NOMO-1 (cell line): Measurements from ENCODE around the gene ARPC4.
"Not testable (repeated sequence)": the region's sequence is repeated elsewhere in the genome, so short reads cannot be mapped to it uniquely, and the experiment has no call there.

Experiments used
- DNase-seq, 2 experiments: peaks; one replicate each; lab custom pipeline; 2025; ENCODE audit not compliant: unreplicated experiment in 2 of 2; lab: John Stamatoyannopoulos, UW

Gene ARPC4

GRCh38 chr3:9848860-9849259 lies 56.0 kb downstream of the ARPC4 start:
- peak; percentile 10 to 19 for DNase-seq

GRCh38 chr3:9851383-9851782 lies 58.5 kb downstream of the ARPC4 start:
- not testable (repeated sequence) for DNase-seq

GRCh38 chr3:9851926-9852325 lies 59.0 kb downstream of the ARPC4 start:
- not testable (repeated sequence) for DNase-seq

GRCh38 chr3:9852528-9852927 lies 59.6 kb downstream of the ARPC4 start:
- DNase-seq = no peak

GRCh38 chr3:9854291-9854940 lies 61.5 kb downstream of the ARPC4 start:
- not testable (repeated sequence) for DNase-seq

GRCh38 chr3:9855594-9855993 lies 62.7 kb downstream of the ARPC4 start:
- no peak for DNase-seq
